MM.1S (cell line): ENCODE measurements around the gene GABBR1.

Experiments
- DNase-seq: peaks from one replicate; pipeline ENCODE4 v3.0.0-alpha.2; 2015
- H2AFZ ChIP-seq: fragments of 300-600 bp; sonication (generic); 2 replicates; pipeline ENCODE4 v1.6.0; 2016; ENCODE audit warnings: antibody characterized with exemption, low read length
- H3F3A ChIP-seq: fragments of 300-600 bp; sonication (generic); 2 replicates; pipeline ENCODE4 v1.6.1; 2016; ENCODE audit warnings: mild to moderate bottlenecking, antibody characterized with exemption, low read length, moderate library complexity, mixed read lengths; ENCODE audit not compliant: insufficient read depth
- H3K27ac ChIP-seq: fragments of 300-600 bp; sonication (generic); 2 replicates; pipeline ENCODE4 v1.5.1; 2016; ENCODE audit warnings: mild to moderate bottlenecking, low read length
- H3K27me3 ChIP-seq: fragments of 300-600 bp; sonication (generic); replicated peaks from 2 replicates; pipeline ENCODE4 v1.6.0; 2016; ENCODE audit warnings: low read length; ENCODE audit not compliant: insufficient read depth
- H3K36me3 ChIP-seq: fragments of 300-600 bp; sonication (generic); replicated peaks from 2 replicates; pipeline ENCODE4 v1.6.1; 2016; ENCODE audit warnings: mild to moderate bottlenecking, low read length, mixed read lengths; ENCODE audit not compliant: insufficient read depth
- H3K4me1 ChIP-seq: fragments of 300-600 bp; sonication (generic); 2 replicates; pipeline ENCODE4 v1.6.1; 2016; ENCODE audit warnings: low read length, mixed read lengths
- H3K4me2 ChIP-seq: fragments of 300-600 bp; sonication (generic); 2 replicates; pipeline ENCODE4 v1.6.0; 2016; ENCODE audit warnings: low read depth, low read length
- H3K4me3 ChIP-seq: fragments of 300-600 bp; sonication (generic); 2 replicates; pipeline ENCODE4 v1.5.1; 2016; ENCODE audit warnings: low read length, mixed read lengths
- H3K79me2 ChIP-seq: fragments of 300-600 bp; sonication (generic); 2 replicates; pipeline ENCODE4 v1.6.1; 2016; ENCODE audit warnings: mixed run types, low read length, mixed read lengths
- H3K9ac ChIP-seq: fragments of 300-600 bp; sonication (generic); 2 replicates; pipeline ENCODE4 v1.6.1; 2016; ENCODE audit warnings: low read length, mixed read lengths
- H3K9me2 ChIP-seq: fragments of 300-600 bp; sonication (generic); replicated peaks from 2 replicates; pipeline ENCODE4 v1.6.1; 2016; ENCODE audit warnings: mild to moderate bottlenecking, low read length, mixed read lengths; ENCODE audit not compliant: insufficient read depth
- H3K9me3 ChIP-seq: fragments of 300-600 bp; sonication (generic); replicated peaks from 2 replicates; pipeline ENCODE4 v1.6.1; 2016; ENCODE audit warnings: mild to moderate bottlenecking, low read length, mixed read lengths; ENCODE audit not compliant: insufficient read depth
- H4K20me1 ChIP-seq: fragments of 300-600 bp; sonication (generic); 2 replicates; pipeline ENCODE4 v1.6.1; 2016; ENCODE audit warnings: mild to moderate bottlenecking, low read length, moderate library complexity, mixed read lengths; ENCODE audit not compliant: insufficient read depth
- EZH2 ChIP-seq: fragments of 300-600 bp; sonication (generic); optimal IDR thresholded peaks from 2 replicates; pipeline ENCODE3; 2017; ENCODE audit warnings: low read depth, mild to moderate bottlenecking, antibody characterized with exemption, low read length, mixed read lengths
- EZH2phosphoT487 ChIP-seq: fragments of 300-600 bp; sonication (generic); IDR thresholded peaks from 2 replicates; pipeline ENCODE4 v1.6.1; 2018; ENCODE audit warnings: antibody characterized with exemption, low read length
- TF ChIP-seq, protein P1 (sequence below): fragments of 300-600 bp; sonication (generic); IDR thresholded peaks from 2 replicates; pipeline ENCODE4 v1.5.1; 2016; ENCODE audit warnings: antibody characterized with exemption, low read length, mixed read lengths

The GABBR1 gene

GRCh38 chr6:29641430-29642148 is 8.6 kb upstream of the GABBR1 start:
- H3K4me3 ChIP-seq, result no peak overlapping the region
- no peak overlapping the region for H3K27ac ChIP-seq
- H3K9ac ChIP-seq, result no peak overlapping the region
- DNase-seq, result no peak
- H3K4me2 ChIP-seq, result no peak overlapping the region
- H3K27me3 ChIP-seq, result no peaks in the 10 kb centered on the region
- no peaks in the 10 kb centered on the region for H4K20me1 ChIP-seq
- no peaks in the 10 kb centered on the region for H3K79me2 ChIP-seq
- TF ChIP-seq, protein P1, sequence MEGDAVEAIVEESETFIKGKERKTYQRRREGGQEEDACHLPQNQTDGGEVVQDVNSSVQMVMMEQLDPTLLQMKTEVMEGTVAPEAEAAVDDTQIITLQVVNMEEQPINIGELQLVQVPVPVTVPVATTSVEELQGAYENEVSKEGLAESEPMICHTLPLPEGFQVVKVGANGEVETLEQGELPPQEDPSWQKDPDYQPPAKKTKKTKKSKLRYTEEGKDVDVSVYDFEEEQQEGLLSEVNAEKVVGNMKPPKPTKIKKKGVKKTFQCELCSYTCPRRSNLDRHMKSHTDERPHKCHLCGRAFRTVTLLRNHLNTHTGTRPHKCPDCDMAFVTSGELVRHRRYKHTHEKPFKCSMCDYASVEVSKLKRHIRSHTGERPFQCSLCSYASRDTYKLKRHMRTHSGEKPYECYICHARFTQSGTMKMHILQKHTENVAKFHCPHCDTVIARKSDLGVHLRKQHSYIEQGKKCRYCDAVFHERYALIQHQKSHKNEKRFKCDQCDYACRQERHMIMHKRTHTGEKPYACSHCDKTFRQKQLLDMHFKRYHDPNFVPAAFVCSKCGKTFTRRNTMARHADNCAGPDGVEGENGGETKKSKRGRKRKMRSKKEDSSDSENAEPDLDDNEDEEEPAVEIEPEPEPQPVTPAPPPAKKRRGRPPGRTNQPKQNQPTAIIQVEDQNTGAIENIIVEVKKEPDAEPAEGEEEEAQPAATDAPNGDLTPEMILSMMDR, result no peak
- TF ChIP-seq EZH2phosphoT487 (no peak), EZH2 (no peak)
- H3K9me3 ChIP-seq, result no peaks in the 10 kb centered on the region
- H3K4me1 ChIP-seq, result 0 out of 2 replicates have a peak, but pooled peaks cover 8% of the 10 kb centered on the region
- peak overlapping the region; percentile 47 for H2AFZ ChIP-seq
- H3K36me3 ChIP-seq, result no peaks in the 10 kb centered on the region
- H3K9me2 ChIP-seq, result no peaks in the 10 kb centered on the region
- H3F3A ChIP-seq, result peaks cover 10% of the 10 kb centered on the region; the same call in 1 of the 2 replicates

DNA sequence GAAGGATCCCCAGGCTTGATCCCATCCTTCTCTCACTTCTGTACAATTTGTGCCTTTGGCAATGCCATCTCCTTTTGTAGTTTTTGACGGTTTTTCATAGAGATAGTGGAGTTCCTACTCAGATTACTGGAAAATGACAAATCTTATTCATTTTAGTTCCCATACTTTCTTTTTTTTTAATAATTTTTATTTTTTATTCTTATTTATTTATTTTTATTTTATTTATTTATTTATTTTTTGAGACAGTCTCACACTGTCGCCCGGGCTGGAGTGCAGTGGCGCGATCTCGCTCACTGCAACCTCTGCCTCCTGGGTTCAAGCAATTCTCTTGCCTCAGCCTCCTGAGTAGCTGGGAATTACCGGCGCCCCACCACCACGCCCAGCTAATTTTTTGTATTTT is 4.3 kb upstream of the GABBR1 start:
- no peak overlapping the region for H3K9ac ChIP-seq
- H3K4me3 ChIP-seq, result no peak overlapping the region
- H3K4me2 ChIP-seq, result no peak overlapping the region
- no peaks in the 10 kb centered on the region for H4K20me1 ChIP-seq
- no peaks in the 10 kb centered on the region for H3K9me2 ChIP-seq
- no peak overlapping the region for H3K27ac ChIP-seq
- 0 out of 2 replicates have a peak, but pooled peaks cover 8% of the 10 kb centered on the region for H3K4me1 ChIP-seq
- DNase-seq, result no peak
- no peaks in the 10 kb centered on the region for H3K27me3 ChIP-seq
- no peak overlapping the region for H2AFZ ChIP-seq
- H3K79me2 ChIP-seq, result no peaks in the 10 kb centered on the region
- no peaks in the 10 kb centered on the region for H3K9me3 ChIP-seq
- H3K36me3 ChIP-seq, result no peaks in the 10 kb centered on the region
- peaks cover 10% of the 10 kb centered on the region; the same call in 1 of the 2 replicates for H3F3A ChIP-seq
- TF ChIP-seq, protein P1, result no peak
- TF ChIP-seq EZH2phosphoT487, result no peak
- no peak for TF ChIP-seq EZH2

DNA sequence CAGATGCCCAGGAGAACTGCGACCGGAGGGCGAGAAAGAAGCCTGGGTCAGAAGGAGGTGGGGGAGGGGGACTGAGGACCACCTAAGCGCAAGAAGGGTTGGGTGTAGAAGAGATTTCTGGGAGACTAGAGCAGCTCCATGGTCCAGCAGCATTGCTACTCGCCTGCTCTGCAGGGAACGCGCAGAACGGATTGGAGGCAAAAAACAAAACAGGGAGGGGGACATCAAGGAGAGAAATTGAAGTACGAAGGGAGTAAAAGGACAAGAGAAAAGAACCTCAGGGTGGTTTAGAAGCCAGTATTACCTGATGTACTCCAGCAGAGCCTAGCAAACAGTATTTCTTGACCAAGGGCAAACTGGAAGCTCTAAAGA is 537 bp upstream of the GABBR1 start:
- Histone ChIP-seq H3K36me3 (no peaks in the 10 kb centered on the region), H3K4me2 (peak overlapping the region; percentile 90), H3K9me3 (no peaks in the 10 kb centered on the region), H2AFZ (peak overlapping the region; percentile 90), H3K27me3 (no peaks in the 10 kb centered on the region), H3K27ac (no peak overlapping the region), H3K4me3 (peak overlapping the region; percentile 85), H3K4me1 (0 out of 2 replicates have a peak, but pooled peaks cover 5% of the 10 kb centered on the region), H3K79me2 (no peaks in the 10 kb centered on the region), H3K9ac (no peak overlapping the region), H3F3A (no peaks in the 10 kb centered on the region), H4K20me1 (no peaks in the 10 kb centered on the region), H3K9me2 (no peaks in the 10 kb centered on the region)
- no peak for DNase-seq
- TF ChIP-seq, protein P1, result no peak
